Tibial nerve (tissue), 4 donors: Measurements from ENCODE around the gene HSP90AB1. TPM values are rescaled to one million over a fixed set of nuclear protein-coding genes. Genes with fewer than 3 reads are reported as not detected.

Experiments used
- DNase-seq, 2 donors: peaks; one replicate each; pipeline ENCODE4 v3.0.0-alpha.2; 2019; ENCODE audit warnings: low spot score in 2 of 2
- H3K27ac ChIP-seq, 4 donors: fragments of 200-600 bp; sonication (generic) in 3 of 4; one replicate each; pipeline ENCODE4 v1.5.1; 2017 to 2019; ENCODE audit warnings: mild to moderate bottlenecking in 1 of 4
- H3K27me3 ChIP-seq, 2 donors: fragments of 200-600 bp; sonication (generic) in 1 of 2; one replicate each; pipeline versions ENCODE4 v1.5.1 to v1.6.0; 2017 to 2019
- H3K36me3 ChIP-seq, 3 donors: fragments of 200-600 bp; sonication (generic); one replicate each; pipeline ENCODE4 v1.5.1; 2018 to 2019
- H3K4me1 ChIP-seq, 4 donors: fragments of 200-600 bp; sonication (generic) in 3 of 4; one replicate each; pipeline ENCODE4 v1.5.1; 2017 to 2019
- H3K4me3 ChIP-seq, 4 donors: fragments of 200-600 bp; sonication (generic) in 3 of 4; one replicate each; pipeline ENCODE4 v1.5.1; 2017 to 2019; ENCODE audit warnings: mild to moderate bottlenecking in 1 of 4, moderate library complexity in 1 of 4
- H3K9me3 ChIP-seq, 4 donors: fragments of 200-600 bp; sonication (generic) in 3 of 4; one replicate each; pipeline ENCODE4 v1.5.1; 2017 to 2019
- CTCF ChIP-seq, 5 experiments: fragments of 200-600 bp in 3 of 5; fragments of 450-650 bp in 2 of 5; sonication (generic) in 3 of 5; IDR thresholded peaks; one replicate each; pipeline ENCODE4 v1.5.1; 2016 to 2019; ENCODE audit warnings: antibody characterized with exemption in 5 of 5, mild to moderate bottlenecking in 3 of 5, moderate library complexity in 2 of 5
- EP300 ChIP-seq, 2 donors: sonication (generic); formaldehyde crosslinking; IDR thresholded peaks; one replicate each; pipeline ENCODE4 v1.6.1; 2017; ENCODE audit warnings: antibody characterized with exemption in 2 of 2, mild to moderate bottlenecking in 1 of 2
- POLR2A ChIP-seq, 2 donors: fragments of 450-650 bp; IDR thresholded peaks; one replicate each; pipeline ENCODE4 v1.6.1; 2017; ENCODE audit warnings: antibody characterized with exemption in 2 of 2, mild to moderate bottlenecking in 2 of 2, moderate library complexity in 2 of 2
- WGBS, 2 donors: methylation state at CpG; one replicate each; pipeline ENCODE4 v1.1.5; 2018; 5-methylcytosine and 5-hydroxymethylcytosine counted together
- total RNA-seq, 4 donors: library from RNA; depleted of rRNA; stranded (reverse); fragments of >200 nt; gene quantifications; one replicate each; pipeline ENCODE4 v1.1.0, GENCODE V29; 2016

Gene HSP90AB1
- total RNA-seq, 4 donors from 2014 or later, result 485 to 580 (median 543) TPM

GRCh38 chr6:44255871-44256774, 9.2 kb downstream of the HSP90AB1 start:
- no peaks in the 10 kb centered on the region for H3K27me3 ChIP-seq
- H3K4me1 ChIP-seq, result peaks cover 0 to 55% (median 15%) of the 10 kb centered on the region in 4 donors
- TF ChIP-seq POLR2A (IDR thresholded peaks at IDR 0.05), result no peak
- no peaks in the 10 kb centered on the region for H3K9me3 ChIP-seq
- peak overlapping the region; percentile 62 to 98 (median 82) for H3K4me3 ChIP-seq
- H3K36me3 ChIP-seq, result peaks cover 3 to 68% (median 27%) of the 10 kb centered on the region in 3 donors
- DNase-seq, result no peak
- peak overlapping the region; percentile 88 to 99 (median 93) for H3K27ac ChIP-seq
- WGBS, 2 donors, result 13 to 18% methylated on average over 15 of the region's 15 CpGs

GRCh38 chr6:44256775-44257024, 9.8 kb downstream of the HSP90AB1 start:
- TF ChIP-seq EP300 (IDR thresholded peaks at IDR 0.05), result no peak
- no peak for TF ChIP-seq CTCF (IDR thresholded peaks at IDR 0.05)
- Histone ChIP-seq H3K4me1 (peaks cover 0 to 58% (median 15%) of the 10 kb centered on the region in 4 donors), H3K27me3 (no peaks in the 10 kb centered on the region), H3K9me3 (no peaks in the 10 kb centered on the region), H3K36me3 (peaks cover 0 to 62% (median 24%) of the 10 kb centered on the region in 3 donors), H3K4me3 (peak overlapping the region; percentile 62 to 98 (median 82)), H3K27ac (peak overlapping the region; percentile 88 to 99 (median 93))
- DNase-seq, result no peak
- 1 to 2% methylated on average over 6 to 11 of the region's 12 CpGs for WGBS, 2 donors

- H3K27ac ChIP-seq, result peak within 1 kb of the TSS; percentile 88 to 99 (median 93)
- H3K4me1 ChIP-seq, result peaks cover 0 to 63% (median 18%) of the 10 kb centered on the region in 4 donors
- H3K36me3 ChIP-seq, result peaks cover 0 to 57% (median 19%) of the 10 kb centered on the region in 3 donors
- WGBS, 2 donors, result 0 to 2% methylated on average over 10 to 67 of the region's 80 CpGs
- peak within 1 kb of the TSS; percentile 62 to 98 (median 82) for H3K4me3 ChIP-seq
- peak; percentile 42 to 54 for DNase-seq
- TF ChIP-seq POLR2A (IDR thresholded peaks at IDR 0.05) (peak; percentile 56 to 74), CTCF (IDR thresholded peaks at IDR 0.05) (peak; percentile 81 to 95 (median 93)), EP300 (IDR thresholded peaks at IDR 0.05) (peak; percentile 24 to 78)
- no peaks in the 10 kb centered on the region for H3K27me3 ChIP-seq
- H3K9me3 ChIP-seq, result no peaks in the 10 kb centered on the region
Measured at GRCh38 chr6:44257025-44257752, 10.3 kb downstream of the HSP90AB1 start, which contains the start of gene SLC35B2. TSS of gene SLC35B2 (minus strand) at chr6:44257528. CDS start at chr6:44257410, 118 bp downstream.

- peaks cover 0 to 64% (median 25%) of the 10 kb centered on the region in 4 donors for H3K4me1 ChIP-seq
- H3K36me3 ChIP-seq, result peaks cover 0 to 51% (median 12%) of the 10 kb centered on the region in 3 donors
- no peak for DNase-seq
- TF ChIP-seq CTCF (IDR thresholded peaks at IDR 0.05) (peak in 1 of 5 experiments; percentile 37), POLR2A (IDR thresholded peaks at IDR 0.05) (no peak), EP300 (IDR thresholded peaks at IDR 0.05) (no peak)
- H3K4me3 ChIP-seq, result peak overlapping the region; percentile 62 to 98 (median 82)
- 14 to 22% methylated on average over 15 of the region's 15 CpGs for WGBS, 2 donors
- H3K27me3 ChIP-seq, result no peaks in the 10 kb centered on the region
- no peaks in the 10 kb centered on the region for H3K9me3 ChIP-seq
- peak overlapping the region; percentile 88 to 99 (median 93) for H3K27ac ChIP-seq
Measured at GRCh38 chr6:44257753-44258324, 10.9 kb downstream of the HSP90AB1 start.

- DNase-seq, result no peak
- Histone ChIP-seq H3K27me3 (no peaks in the 10 kb centered on the region), H3K27ac (peak overlapping the region; percentile 88 to 99 (median 93)), H3K9me3 (no peaks in the 10 kb centered on the region), H3K4me3 (no peak overlapping the region), H3K36me3 (peaks cover 0 to 45% (median 7%) of the 10 kb centered on the region in 3 donors), H3K4me1 (peaks cover 0 to 64% (median 30%) of the 10 kb centered on the region in 4 donors)
- WGBS, 2 donors, result 67 to 70% methylated on average over 9 of the region's 9 CpGs
- TF ChIP-seq CTCF (IDR thresholded peaks at IDR 0.05) (no peak), EP300 (IDR thresholded peaks at IDR 0.05) (no peak), POLR2A (IDR thresholded peaks at IDR 0.05) (no peak)
Measured at GRCh38 chr6:44258325-44258863, 11.5 kb downstream of the HSP90AB1 start.
